ENCODE measurements around the gene SNRNP27. TPM values are rescaled to one million over a fixed set of nuclear protein-coding genes. Genes with fewer than 3 reads are reported as not detected.
"Not testable (repeated sequence)": the region's sequence is repeated elsewhere in the genome, so short reads cannot be mapped to it uniquely, and the experiment has no call there.

Gene SNRNP27
- total RNA-seq, 1 donor from 2014 or later, result 47.2 TPM

- Mint-ChIP-seq H3K36me3 (ENCODE audit: insufficient read depth) (no peaks in the 10 kb centered on the region), H3K27ac (no peak overlapping the region)
Observed at GRCh38 chr2:69948032-69948962, 54.5 kb downstream of the SNRNP27 start.

GRCh38 chr2:69948963-69949645 is 55.3 kb downstream of the SNRNP27 start:
- TF ChIP-seq CTCF (IDR thresholded peaks at IDR 0.05; ENCODE audit: unreplicated experiment), result no peak
- Mint-ChIP-seq H3K27me3 (peaks cover 3% of the 10 kb centered on the region), H3K27ac (no peak overlapping the region)

More at GRCh38 chr2:69948032-69948962, 54.5 kb downstream of the SNRNP27 start:
- DNase-seq (ENCODE audit: low spot score, unreplicated experiment), result no peak
- no peak for TF ChIP-seq CTCF (IDR thresholded peaks at IDR 0.05; ENCODE audit: unreplicated experiment)
- no peaks in the 10 kb centered on the region for H3K9me3 Mint-ChIP-seq (ENCODE audit: low read depth)
- H3K27me3 Mint-ChIP-seq, result peaks cover 3% of the 10 kb centered on the region
- H3K4me3 Mint-ChIP-seq (ENCODE audit: low read depth), result no peak overlapping the region
- peaks cover 4% of the 10 kb centered on the region for H3K4me1 Mint-ChIP-seq (ENCODE audit: low read depth)

GRCh38 chr2:69950241-69950640 is 56.5 kb downstream of the SNRNP27 start:
- DNase-seq (ENCODE audit: low spot score, unreplicated experiment), result no peak
- TF ChIP-seq CTCF (IDR thresholded peaks at IDR 0.05; ENCODE audit: unreplicated experiment), result no peak
- Mint-ChIP-seq H3K27me3 (peaks cover 3% of the 10 kb centered on the region), H3K4me1 (ENCODE audit: low read depth) (peaks cover 4% of the 10 kb centered on the region), H3K4me3 (ENCODE audit: low read depth) (no peak overlapping the region), H3K27ac (no peak overlapping the region), H3K36me3 (ENCODE audit: insufficient read depth) (no peaks in the 10 kb centered on the region), H3K9me3 (ENCODE audit: low read depth) (no peaks in the 10 kb centered on the region)

More at GRCh38 chr2:69948963-69949645, 55.3 kb downstream of the SNRNP27 start:
- DNase-seq (ENCODE audit: low spot score, unreplicated experiment), result no peak
- Mint-ChIP-seq H3K36me3 (ENCODE audit: insufficient read depth) (no peaks in the 10 kb centered on the region), H3K4me1 (ENCODE audit: low read depth) (peaks cover 4% of the 10 kb centered on the region), H3K4me3 (ENCODE audit: low read depth) (no peak overlapping the region), H3K9me3 (ENCODE audit: low read depth) (no peaks in the 10 kb centered on the region)

- H3K4me1 Mint-ChIP-seq (ENCODE audit: low read depth); H3K36me3 Mint-ChIP-seq (ENCODE audit: insufficient read depth); H3K27me3 Mint-ChIP-seq; H3K27ac Mint-ChIP-seq; H3K4me3 Mint-ChIP-seq (ENCODE audit: low read depth); DNase-seq (ENCODE audit: low spot score, unreplicated experiment); H3K9me3 Mint-ChIP-seq (ENCODE audit: low read depth): not testable (repeated sequence)
Observed at GRCh38 chr2:69950671-69951070, 56.9 kb downstream of the SNRNP27 start.

GRCh38 chr2:69952336-69953115 is 58.8 kb downstream of the SNRNP27 start:
- TF ChIP-seq CTCF (IDR thresholded peaks at IDR 0.05; ENCODE audit: unreplicated experiment), result no peak
- peaks cover 16% of the 10 kb centered on the region for H3K27me3 Mint-ChIP-seq
- no peaks in the 10 kb centered on the region for H3K9me3 Mint-ChIP-seq (ENCODE audit: low read depth)
- no peaks in the 10 kb centered on the region for H3K36me3 Mint-ChIP-seq (ENCODE audit: insufficient read depth)
- H3K4me1 Mint-ChIP-seq (ENCODE audit: low read depth), result no peaks in the 10 kb centered on the region
- no peak overlapping the region for H3K4me3 Mint-ChIP-seq (ENCODE audit: low read depth)
- no peak for DNase-seq (ENCODE audit: low spot score, unreplicated experiment)
- no peak overlapping the region for H3K27ac Mint-ChIP-seq
